HG03469 (cell line): ENCODE results near the gene SNX1.
"Not testable (repeated sequence)": the region's sequence is repeated elsewhere in the genome, so short reads cannot be mapped to it uniquely, and the experiment has no call there.

Source experiments
- ATAC-seq: cut with Tn5 transposase; IDR thresholded peaks from one replicate; pipeline ENCODE4 v1.9.1; 2021; ENCODE audit warnings: mild to moderate bottlenecking, moderate library complexity, moderate number of reproducible peaks; ENCODE audit not compliant: unreplicated experiment

SNX1 gene

GRCh38 chr15:64111679-64112050 lies 15.9 kb downstream of the SNX1 start:
- ATAC-seq, result no peak

GRCh38 chr15:64112073-64112772 lies 16.4 kb downstream of the SNX1 start:
- ATAC-seq, result no peak

GRCh38 chr15:64112904-64113303 lies 17.1 kb downstream of the SNX1 start:
- ATAC-seq, result no peak

- no peak for ATAC-seq
These were observed 22.1 kb downstream of the SNX1 start for GRCh38 chr15:64117759-64118487.

- ATAC-seq, result not testable (repeated sequence)
These were observed 24.5 kb downstream of the SNX1 start for GRCh38 chr15:64120322-64120721.

DNA sequence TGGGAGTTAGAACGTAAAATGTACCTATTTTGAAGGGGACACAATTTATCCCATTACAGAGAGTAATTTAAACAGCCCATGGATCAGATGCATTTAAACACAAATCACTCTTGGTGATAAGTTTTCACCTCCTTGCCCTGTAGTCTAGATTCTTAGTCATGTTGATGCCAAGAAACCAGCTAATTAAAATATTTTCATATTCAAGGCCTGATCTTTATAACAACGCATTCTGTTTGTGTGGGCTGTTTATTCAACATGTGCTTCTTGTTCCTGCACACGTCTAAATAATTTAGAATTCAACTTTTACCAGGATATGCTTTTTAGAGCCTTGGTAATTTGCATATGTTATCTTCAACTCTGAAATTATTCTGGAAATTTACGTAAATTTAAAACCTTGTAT lies 25.8 kb downstream of the SNX1 start:
- no peak for ATAC-seq

DNA sequence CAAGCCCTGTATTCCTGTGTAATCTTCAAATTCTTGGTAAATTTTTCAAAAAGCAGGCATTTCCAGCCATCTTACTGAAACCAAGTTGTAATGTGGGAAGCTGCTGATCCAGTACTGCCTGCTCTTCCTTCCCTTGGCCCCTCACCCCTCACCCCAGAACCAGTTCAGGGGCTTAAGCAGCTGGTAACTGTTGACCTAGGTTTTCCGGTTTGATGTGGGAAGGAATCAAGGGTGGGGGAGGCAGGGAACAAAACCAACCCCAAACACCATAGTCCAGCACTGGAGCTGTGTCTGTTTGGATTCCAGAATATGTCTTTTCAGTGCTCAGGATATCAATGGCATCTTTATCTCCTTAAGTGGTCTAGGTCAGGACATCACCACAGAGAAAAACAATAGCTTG lies 26.7 kb downstream of the SNX1 start:
- ATAC-seq, result no peak

DNA sequence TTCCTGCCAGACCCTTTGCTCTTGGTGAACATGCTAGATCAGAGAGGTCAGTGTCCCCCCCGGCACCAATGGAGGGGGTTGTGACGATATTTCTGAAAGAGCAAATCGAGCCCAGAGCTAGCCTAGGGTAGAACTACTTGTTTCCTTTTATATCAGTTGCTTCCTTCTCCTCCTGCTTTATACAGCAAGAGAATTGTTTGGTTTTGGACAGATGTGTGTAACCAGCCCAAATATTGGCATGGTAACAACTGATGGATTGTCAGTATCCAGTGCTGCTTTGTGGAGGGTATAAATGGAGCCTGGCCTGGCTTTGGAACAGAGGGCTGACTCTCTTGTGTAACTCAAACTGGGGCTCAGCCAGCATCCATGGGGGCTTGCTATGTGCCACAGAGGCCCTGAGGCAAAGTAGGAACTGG lies 27.2 kb downstream of the SNX1 start:
- ATAC-seq, result no peak

- no peak for ATAC-seq
These were observed 30.2 kb downstream of the SNX1 start for GRCh38 chr15:64125978-64126377.

GRCh38 chr15:64127521-64128270 lies 31.9 kb downstream of the SNX1 start:
- no peak for ATAC-seq

GRCh38 chr15:64130159-64130558 lies 34.4 kb downstream of the SNX1 start:
- ATAC-seq, result no peak

- ATAC-seq, result no peak
These were observed 35.8 kb downstream of the SNX1 start for GRCh38 chr15:64131547-64131946.

- ATAC-seq, result no peak
These were observed 36.4 kb downstream of the SNX1 start for GRCh38 chr15:64132217-64132616.

- ATAC-seq, result no peak
These were observed 38.0 kb downstream of the SNX1 start for GRCh38 chr15:64133623-64134344.

- ATAC-seq, result no peak
These were observed 38.6 kb downstream of the SNX1 start for GRCh38 chr15:64134345-64134829.

DNA sequence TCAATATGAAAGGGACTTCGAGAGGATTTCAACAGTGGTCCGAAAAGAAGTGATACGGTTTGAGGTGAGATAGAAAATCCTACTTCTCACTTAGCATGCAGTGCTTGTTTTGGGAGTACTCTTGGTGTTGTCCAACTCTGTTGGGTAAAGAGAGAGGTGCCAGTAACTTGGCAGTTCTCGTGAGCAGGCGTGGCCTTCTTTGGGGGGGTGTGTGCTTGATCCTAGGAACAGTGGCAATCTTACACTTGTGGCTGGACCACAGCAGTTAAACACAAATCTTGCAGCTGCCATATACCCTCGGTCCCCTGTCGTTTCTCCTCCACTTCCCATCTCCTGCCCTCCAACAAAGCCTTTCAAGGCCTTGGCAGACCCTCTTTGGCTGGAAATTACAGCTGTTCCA lies 40.6 kb downstream of the SNX1 start:
- no peak for ATAC-seq

- no peak for ATAC-seq
These were observed 41.5 kb downstream of the SNX1 start for GRCh38 chr15:64137226-64137833.

DNA sequence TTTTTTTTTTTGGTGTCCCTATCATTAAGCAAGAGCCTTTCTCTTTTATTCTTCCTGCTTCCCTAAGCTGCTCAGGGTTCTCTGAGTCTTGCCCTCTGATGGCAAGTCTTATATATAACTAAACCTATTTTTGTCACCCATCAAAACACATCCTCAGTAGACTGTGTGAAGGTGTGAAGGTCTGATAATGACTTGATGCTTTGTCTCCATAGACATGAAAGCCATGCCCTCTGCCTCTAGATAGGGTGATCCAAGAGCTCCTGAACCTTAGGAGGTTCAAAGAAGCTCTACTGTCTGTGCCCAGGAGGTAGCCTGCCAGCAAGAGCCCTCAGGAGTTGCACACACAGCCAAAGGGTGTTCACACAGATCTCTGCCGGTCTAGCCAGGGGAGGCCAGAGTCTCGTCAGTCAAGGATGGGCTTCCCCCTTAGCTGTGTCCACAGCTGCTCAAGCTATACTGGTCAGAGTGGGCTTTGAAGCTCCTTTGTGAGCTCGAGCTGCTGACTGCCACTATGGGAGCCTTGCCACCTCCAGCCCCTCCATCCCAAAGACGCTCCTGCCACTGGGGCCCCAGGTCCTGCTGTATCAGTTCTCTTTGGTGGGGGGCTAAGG lies 42.7 kb downstream of the SNX1 start:
- ATAC-seq, result no peak

GRCh38 chr15:64141798-64142512 lies 46.2 kb downstream of the SNX1 start:
- ATAC-seq, result no peak

DNA sequence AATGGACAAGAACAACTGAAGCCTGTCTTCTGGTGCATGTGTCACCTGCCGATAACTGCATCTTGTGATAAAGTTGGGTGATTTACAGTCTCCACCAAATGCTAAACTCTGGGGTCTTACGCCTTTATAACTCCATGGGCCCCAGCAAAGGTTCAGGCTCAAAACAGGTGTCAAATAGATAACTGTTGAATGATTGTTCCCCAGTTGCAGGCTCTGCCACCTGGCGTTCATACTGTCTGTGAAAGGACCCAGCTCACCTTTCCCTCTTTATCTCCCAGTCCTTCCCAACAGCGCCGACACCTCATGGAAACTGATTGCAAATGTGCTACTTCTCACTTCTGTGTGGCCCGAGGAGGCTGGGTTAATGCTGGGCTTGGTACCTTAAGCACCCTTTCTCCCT lies 47.5 kb downstream of the SNX1 start:
- no peak for ATAC-seq
